B cell (primary cell): ENCODE data around the gene MLXIP.

Experiments
- EZH2 ChIP-seq: IDR thresholded peaks from 2 replicates; pipeline ENCODE4 v1.6.1; 2012; ENCODE audit warnings: borderline replicate concordance, low read depth, mild to moderate bottlenecking, moderate library complexity, low read length; ENCODE audit not compliant: insufficient read depth, poor library complexity, severe bottlenecking
- TF ChIP-seq, protein P1 (sequence below): fragments of 200-600 bp; IDR thresholded peaks from one replicate; pipeline ENCODE4 v1.8.0; 2022; ENCODE audit warnings: antibody characterized with exemption, mild to moderate bottlenecking

DNA sequence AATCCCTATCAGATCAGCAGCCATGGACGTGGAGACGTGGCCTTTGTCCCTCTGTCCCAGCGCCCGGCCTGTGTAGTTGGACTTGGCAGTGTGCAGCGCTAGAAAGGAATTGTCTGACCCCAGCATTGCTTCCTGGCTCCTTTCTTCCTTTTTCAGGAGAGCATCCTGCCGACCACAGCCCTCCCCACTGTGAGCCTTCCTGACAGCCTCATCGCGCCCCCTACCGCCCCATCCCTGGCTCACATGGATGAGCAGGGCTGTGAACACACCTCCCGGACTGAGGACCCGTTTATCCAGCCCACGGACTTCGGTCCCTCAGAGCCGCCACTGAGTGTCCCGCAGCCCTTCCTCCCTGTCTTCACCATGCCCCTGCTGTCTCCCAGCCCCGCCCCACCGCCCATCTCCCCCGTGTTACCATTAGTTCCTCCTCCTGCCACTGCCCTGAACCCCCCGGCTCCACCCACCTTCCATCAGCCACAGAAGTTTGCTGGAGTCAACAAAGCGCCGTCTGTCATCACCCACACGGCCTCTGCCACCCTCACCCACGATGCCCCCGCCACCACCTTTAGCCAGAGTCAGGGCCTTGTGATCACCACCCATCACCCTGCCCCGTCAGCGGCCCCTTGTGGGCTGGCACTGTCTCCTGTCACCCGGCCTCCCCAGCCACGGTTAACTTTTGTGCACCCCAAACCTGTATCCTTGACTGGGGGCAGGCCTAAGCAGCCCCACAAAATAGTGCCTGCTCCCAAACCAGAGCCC is 54.8 kb downstream of the MLXIP start:
- TF ChIP-seq, protein P1, sequence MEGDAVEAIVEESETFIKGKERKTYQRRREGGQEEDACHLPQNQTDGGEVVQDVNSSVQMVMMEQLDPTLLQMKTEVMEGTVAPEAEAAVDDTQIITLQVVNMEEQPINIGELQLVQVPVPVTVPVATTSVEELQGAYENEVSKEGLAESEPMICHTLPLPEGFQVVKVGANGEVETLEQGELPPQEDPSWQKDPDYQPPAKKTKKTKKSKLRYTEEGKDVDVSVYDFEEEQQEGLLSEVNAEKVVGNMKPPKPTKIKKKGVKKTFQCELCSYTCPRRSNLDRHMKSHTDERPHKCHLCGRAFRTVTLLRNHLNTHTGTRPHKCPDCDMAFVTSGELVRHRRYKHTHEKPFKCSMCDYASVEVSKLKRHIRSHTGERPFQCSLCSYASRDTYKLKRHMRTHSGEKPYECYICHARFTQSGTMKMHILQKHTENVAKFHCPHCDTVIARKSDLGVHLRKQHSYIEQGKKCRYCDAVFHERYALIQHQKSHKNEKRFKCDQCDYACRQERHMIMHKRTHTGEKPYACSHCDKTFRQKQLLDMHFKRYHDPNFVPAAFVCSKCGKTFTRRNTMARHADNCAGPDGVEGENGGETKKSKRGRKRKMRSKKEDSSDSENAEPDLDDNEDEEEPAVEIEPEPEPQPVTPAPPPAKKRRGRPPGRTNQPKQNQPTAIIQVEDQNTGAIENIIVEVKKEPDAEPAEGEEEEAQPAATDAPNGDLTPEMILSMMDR, result no peak
- TF ChIP-seq EZH2, result no peak
